ENCODE results near the gene JMY.

DNA sequence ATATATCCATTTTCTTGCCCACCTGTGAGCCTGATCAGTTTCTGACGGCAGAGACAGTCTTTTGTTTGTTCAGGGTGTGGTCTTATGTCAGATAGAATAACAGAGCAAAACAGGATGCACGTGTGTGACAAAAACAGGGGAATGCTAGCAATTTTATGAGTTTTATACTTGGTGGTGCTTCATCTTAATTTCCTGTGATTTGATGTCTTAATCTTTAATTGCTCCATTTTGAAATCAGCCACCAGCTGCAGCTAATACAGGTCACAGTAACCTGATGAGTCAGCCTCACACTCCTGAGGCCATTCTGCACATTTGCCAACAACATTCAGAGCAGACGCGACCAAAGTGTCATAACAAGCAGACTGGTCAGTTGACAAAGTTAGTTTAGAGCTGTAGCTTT, 42.3 kb upstream of the JMY start:
- TF ChIP-seq, protein P1, sequence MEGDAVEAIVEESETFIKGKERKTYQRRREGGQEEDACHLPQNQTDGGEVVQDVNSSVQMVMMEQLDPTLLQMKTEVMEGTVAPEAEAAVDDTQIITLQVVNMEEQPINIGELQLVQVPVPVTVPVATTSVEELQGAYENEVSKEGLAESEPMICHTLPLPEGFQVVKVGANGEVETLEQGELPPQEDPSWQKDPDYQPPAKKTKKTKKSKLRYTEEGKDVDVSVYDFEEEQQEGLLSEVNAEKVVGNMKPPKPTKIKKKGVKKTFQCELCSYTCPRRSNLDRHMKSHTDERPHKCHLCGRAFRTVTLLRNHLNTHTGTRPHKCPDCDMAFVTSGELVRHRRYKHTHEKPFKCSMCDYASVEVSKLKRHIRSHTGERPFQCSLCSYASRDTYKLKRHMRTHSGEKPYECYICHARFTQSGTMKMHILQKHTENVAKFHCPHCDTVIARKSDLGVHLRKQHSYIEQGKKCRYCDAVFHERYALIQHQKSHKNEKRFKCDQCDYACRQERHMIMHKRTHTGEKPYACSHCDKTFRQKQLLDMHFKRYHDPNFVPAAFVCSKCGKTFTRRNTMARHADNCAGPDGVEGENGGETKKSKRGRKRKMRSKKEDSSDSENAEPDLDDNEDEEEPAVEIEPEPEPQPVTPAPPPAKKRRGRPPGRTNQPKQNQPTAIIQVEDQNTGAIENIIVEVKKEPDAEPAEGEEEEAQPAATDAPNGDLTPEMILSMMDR (IDR thresholded peaks at IDR 0.05; ENCODE audit: low read length): no peak
- TF ChIP-seq EZH2 (IDR thresholded peaks at IDR 0.05; ENCODE audit: borderline replicate concordance, low read length): no peak
